Esophagus muscularis mucosa (tissue), 3 donors: ENCODE measurements around the gene DNAJC24.

Experiments used
- CTCF ChIP-seq, 3 experiments: fragments of 200-600 bp in 2 of 3; fragments of 450-650 bp in 1 of 3; sonication (generic) in 2 of 3; IDR thresholded peaks; one replicate each; pipeline ENCODE4 v1.5.1; 2017 to 2019; ENCODE audit warnings: antibody characterized with exemption in 3 of 3, mild to moderate bottlenecking in 2 of 3, moderate library complexity in 1 of 3
- POLR2A ChIP-seq: fragments of 450-650 bp; IDR thresholded peaks from one replicate; pipeline ENCODE4 v1.6.1; 2017; ENCODE audit warnings: antibody characterized with exemption, moderate library complexity, mild to moderate bottlenecking, low read depth
- POLR2AphosphoS5 ChIP-seq, 2 donors: sonication (generic); formaldehyde crosslinking; IDR thresholded peaks; one replicate each; pipeline ENCODE4 v1.6.1; 2017; ENCODE audit warnings: antibody characterized with exemption in 2 of 2

GRCh38 chr11:31437742-31438435, 68.2 kb downstream of the DNAJC24 start:
- TF ChIP-seq POLR2AphosphoS5 (IDR thresholded peaks at IDR 0.05) (no peak), CTCF (IDR thresholded peaks at IDR 0.05) (no peak), POLR2A (no peak)
